Measurements from ENCODE around the gene NAPG. TPM values are rescaled to one million over a fixed set of nuclear protein-coding genes. Genes with fewer than 3 reads are reported as not detected.

The NAPG gene
- total RNA-seq, 6 donors from 2014 or later: 16.8 to 72.0 (median 34.0) TPM

GRCh38 chr18:10511236-10511635, 14.6 kb upstream of the NAPG start:
- Histone ChIP-seq H3K4me3 (no peak overlapping the region), H3K4me1 (peaks cover 0 to 3% (median 0%) of the 10 kb centered on the region in 4 donors), H3K9me3 (peaks cover 0 to 17% (median 10%) of the 10 kb centered on the region in 4 donors), H3K27ac (no peak overlapping the region), H3K36me3 (no peaks in the 10 kb centered on the region), H3K27me3 (no peaks in the 10 kb centered on the region)
- 83 to 85% methylated on average over 2 of the region's 2 CpGs for WGBS, 2 donors
- DNase-seq (no peak), ATAC-seq (ENCODE audit: low FRiP score in 2 of 2) (no peak)
- TF ChIP-seq POLR2A (IDR thresholded peaks at IDR 0.05) (no peak), CTCF (IDR thresholded peaks at IDR 0.05) (no peak), EP300 (IDR thresholded peaks at IDR 0.05) (no peak)

- H3K4me3 ChIP-seq: no peak overlapping the region
- H3K27me3 ChIP-seq: no peaks in the 10 kb centered on the region
- peaks cover 6 to 14% (median 8%) of the 10 kb centered on the region in 4 donors for H3K4me1 ChIP-seq
- WGBS, 2 donors: 46 to 78% methylated on average over 3 of the region's 3 CpGs
- TF ChIP-seq POLR2AphosphoS5 (IDR thresholded peaks at IDR 0.05) (no peak), POLR2A (IDR thresholded peaks at IDR 0.05) (no peak), EP300 (IDR thresholded peaks at IDR 0.05) (no peak), CTCF (IDR thresholded peaks at IDR 0.05) (no peak)
- DNase-seq (no peak), ATAC-seq (ENCODE audit: low FRiP score in 2 of 2) (no peak)
- no peaks in the 10 kb centered on the region for H3K36me3 ChIP-seq
- H3K9me3 ChIP-seq: peaks cover 0 to 3% (median 0%) of the 10 kb centered on the region in 4 donors
- H3K27ac ChIP-seq: no peak overlapping the region
Observed at GRCh38 chr18:10514082-10514481, 11.7 kb upstream of the NAPG start.

- no peak overlapping the region for H3K4me3 ChIP-seq
- ATAC-seq (ENCODE audit: low FRiP score in 2 of 2): no peak
- H3K36me3 ChIP-seq: no peaks in the 10 kb centered on the region
- TF ChIP-seq CTCF (IDR thresholded peaks at IDR 0.05) (no peak), EP300 (IDR thresholded peaks at IDR 0.05) (no peak), POLR2A (IDR thresholded peaks at IDR 0.05) (no peak), POLR2AphosphoS5 (IDR thresholded peaks at IDR 0.05) (no peak)
- peaks cover 11 to 19% (median 14%) of the 10 kb centered on the region in 4 donors for H3K4me1 ChIP-seq
- no peak overlapping the region for H3K27ac ChIP-seq
- peaks cover 0 to 3% (median 0%) of the 10 kb centered on the region in 4 donors for H3K9me3 ChIP-seq
- no peak for DNase-seq
- no peaks in the 10 kb centered on the region for H3K27me3 ChIP-seq
Observed at GRCh38 chr18:10514601-10515000, 11.2 kb upstream of the NAPG start.

GRCh38 chr18:10515456-10515855, 10.4 kb upstream of the NAPG start:
- no peak for TF ChIP-seq CTCF (IDR thresholded peaks at IDR 0.05)
- no peak for TF ChIP-seq POLR2AphosphoS5 (IDR thresholded peaks at IDR 0.05)
- TF ChIP-seq EP300 (IDR thresholded peaks at IDR 0.05): no peak
- no peak for TF ChIP-seq POLR2A (IDR thresholded peaks at IDR 0.05)
- Histone ChIP-seq H3K4me3 (no peak overlapping the region), H3K9me3 (peaks cover 0 to 3% (median 0%) of the 10 kb centered on the region in 4 donors), H3K27me3 (no peaks in the 10 kb centered on the region), H3K36me3 (no peaks in the 10 kb centered on the region), H3K4me1 (peaks cover 14 to 25% (median 19%) of the 10 kb centered on the region in 4 donors), H3K27ac (no peak overlapping the region)
- DNase-seq: no peak
- 44 to 57% methylated on average over 4 of the region's 4 CpGs for WGBS, 2 donors
- ATAC-seq (ENCODE audit: low FRiP score in 2 of 2): no peak

GRCh38 chr18:10516078-10516477, 9.7 kb upstream of the NAPG start:
- Histone ChIP-seq H3K4me1 (peaks cover 14 to 25% (median 19%) of the 10 kb centered on the region in 4 donors), H3K9me3 (peaks cover 0 to 3% (median 0%) of the 10 kb centered on the region in 4 donors), H3K27ac (no peak overlapping the region), H3K36me3 (no peaks in the 10 kb centered on the region), H3K4me3 (no peak overlapping the region), H3K27me3 (no peaks in the 10 kb centered on the region)
- TF ChIP-seq CTCF (IDR thresholded peaks at IDR 0.05) (no peak), EP300 (IDR thresholded peaks at IDR 0.05) (no peak), POLR2A (IDR thresholded peaks at IDR 0.05) (no peak), POLR2AphosphoS5 (IDR thresholded peaks at IDR 0.05) (no peak)
- WGBS, 2 donors: 82 to 87% methylated on average over 2 of the region's 2 CpGs
- ATAC-seq (ENCODE audit: low FRiP score in 2 of 2): no peak
- DNase-seq: no peak
